Measurements from ENCODE around the gene WNT7A.

The WNT7A gene

GRCh38 chr3:13891017-13891392 is 11.1 kb upstream of the WNT7A start:
- TF ChIP-seq CTCF (IDR thresholded peaks at IDR 0.05; ENCODE audit: insufficient read depth, low read depth, low read length, missing control alignments), result no peak
- H3K4me3 ChIP-seq (ENCODE audit: low read depth, low read length), result no peak overlapping the region
- no peak for DNase-seq (ENCODE audit: low read depth)

- TF ChIP-seq CTCF (IDR thresholded peaks at IDR 0.05; ENCODE audit: insufficient read depth, low read depth, low read length, missing control alignments), result no peak
- no peak overlapping the region for H3K4me3 ChIP-seq (ENCODE audit: low read depth, low read length)
- no peak for DNase-seq (ENCODE audit: low read depth)
Measured at GRCh38 chr3:13890377-13891016, 10.6 kb upstream of the WNT7A start.

GRCh38 chr3:13888576-13888975 is 8.7 kb upstream of the WNT7A start:
- no peak overlapping the region for H3K4me3 ChIP-seq (ENCODE audit: low read depth, low read length)
- DNase-seq (ENCODE audit: low read depth), result no peak
- TF ChIP-seq CTCF (IDR thresholded peaks at IDR 0.05; ENCODE audit: insufficient read depth, low read depth, low read length, missing control alignments), result no peak

- DNase-seq (ENCODE audit: low read depth), result no peak
- H3K4me3 ChIP-seq (ENCODE audit: low read depth, low read length), result no peak overlapping the region
- TF ChIP-seq CTCF (IDR thresholded peaks at IDR 0.05; ENCODE audit: insufficient read depth, low read depth, low read length, missing control alignments), result no peak
Measured at GRCh38 chr3:13887495-13888300, 7.8 kb upstream of the WNT7A start.

- DNase-seq (ENCODE audit: low read depth), result no peak
- H3K4me3 ChIP-seq (ENCODE audit: low read depth, low read length), result no peak overlapping the region
Measured at GRCh38 chr3:13886593-13887129, 6.8 kb upstream of the WNT7A start.

GRCh38 chr3:13885704-13886010 is 5.8 kb upstream of the WNT7A start:
- TF ChIP-seq CTCF (IDR thresholded peaks at IDR 0.05; ENCODE audit: insufficient read depth, low read depth, low read length, missing control alignments), result no peak
- DNase-seq (ENCODE audit: low read depth), result no peak
- no peak overlapping the region for H3K4me3 ChIP-seq (ENCODE audit: low read depth, low read length)

More at GRCh38 chr3:13886593-13887129, 6.8 kb upstream of the WNT7A start:
- no peak for TF ChIP-seq CTCF (IDR thresholded peaks at IDR 0.05; ENCODE audit: insufficient read depth, low read depth, low read length, missing control alignments)
